ENCODE results near the gene AIFM1. TPM values are rescaled to one million over a fixed set of nuclear protein-coding genes. Genes with fewer than 3 reads are reported as not detected.

AIFM1 gene
- total and polyA plus RNA-seq, 4 donors: 14.4 to 35.8 (median 31.2) TPM

DNA sequence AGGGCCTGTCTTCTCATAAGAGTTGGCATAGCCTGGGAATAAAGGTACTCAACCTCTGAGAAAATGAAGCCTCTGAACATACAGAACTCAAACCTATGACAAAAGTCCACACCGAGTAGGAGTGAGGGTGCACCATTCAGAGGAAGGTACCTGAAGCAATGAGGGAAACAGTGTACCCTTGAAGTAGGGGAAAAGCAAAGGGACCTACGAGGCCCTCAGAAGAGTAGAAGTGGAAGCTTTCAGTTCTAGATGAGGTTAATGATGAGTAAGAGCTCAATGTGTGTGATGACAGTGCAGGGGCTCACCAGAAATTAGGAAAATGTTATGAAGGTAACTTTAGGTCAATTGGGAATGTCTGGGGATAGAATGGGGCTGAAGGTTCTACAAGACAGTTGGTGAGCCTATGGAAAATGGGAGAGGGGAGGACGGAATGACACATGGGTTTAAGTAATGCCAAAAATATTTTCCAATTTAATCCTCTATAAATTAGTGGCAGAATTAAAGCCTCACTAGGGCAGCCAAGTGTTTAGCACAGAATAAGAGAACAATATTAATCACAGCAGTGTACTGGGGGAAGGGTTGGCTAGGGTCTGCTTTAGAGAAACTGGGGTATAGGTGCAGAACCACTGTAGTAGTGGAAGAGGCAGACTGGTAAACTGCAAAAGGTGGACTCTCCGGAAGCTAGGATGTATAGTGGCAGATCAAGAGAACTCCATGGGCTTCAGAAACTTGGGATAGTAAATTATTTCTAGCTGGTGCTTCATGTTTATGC is 46.0 kb upstream of the AIFM1 start:
- Histone ChIP-seq H3K9ac (ENCODE audit: insufficient read depth in 1 of 2, low read length in 2 of 2) (no peak overlapping the region), H3K4me3 (no peak overlapping the region), H3K27me3 (ENCODE audit: control insufficient read depth in 3 of 3, insufficient read depth in 3 of 3, low read length in 2 of 3) (no peaks in the 10 kb centered on the region), H3K36me3 (ENCODE audit: control insufficient read depth in 4 of 4, insufficient read depth in 4 of 4, low read length in 4 of 4) (peaks cover 0 to 4% (median 2%) of the 10 kb centered on the region in 4 donors), H3K9me3 (ENCODE audit: control insufficient read depth in 4 of 4, insufficient read depth in 3 of 4, low read length in 3 of 4) (no peaks in the 10 kb centered on the region), H3K4me1 (ENCODE audit: control insufficient read depth in 5 of 5, insufficient read depth in 5 of 5, low read length in 5 of 5) (no peaks in the 10 kb centered on the region), H3K27ac (ENCODE audit: low read depth in 1 of 2, low read length in 1 of 2) (no peak overlapping the region)
- no peak for ATAC-seq (ENCODE audit: insufficient read depth, low FRiP score)
- no peak for DNase-seq
- WGBS, 2 donors: 73 to 92% methylated on average over 4 of the region's 4 CpGs
- TF ChIP-seq CTCF (IDR thresholded peaks at IDR 0.05; ENCODE audit: control extremely low read depth, extremely low read depth): no peak

GRCh38 chrX:130204647-130205046 is 39.0 kb upstream of the AIFM1 start:
- no peak overlapping the region for H3K4me3 ChIP-seq
- ATAC-seq (ENCODE audit: insufficient read depth, low FRiP score): no peak
- H3K9me3 ChIP-seq (ENCODE audit: control insufficient read depth in 4 of 4, insufficient read depth in 3 of 4, low read length in 3 of 4): no peaks in the 10 kb centered on the region
- 71 to 93% methylated on average over 1 of the region's 1 CpG for WGBS, 2 donors
- peaks cover 0 to under 1% (median 0%) of the 10 kb centered on the region in 3 donors for H3K27me3 ChIP-seq (ENCODE audit: control insufficient read depth in 3 of 3, insufficient read depth in 3 of 3, low read length in 2 of 3)
- no peak for DNase-seq
- no peak overlapping the region for H3K27ac ChIP-seq (ENCODE audit: low read depth in 1 of 2, low read length in 1 of 2)
- no peaks in the 10 kb centered on the region for H3K4me1 ChIP-seq (ENCODE audit: control insufficient read depth in 5 of 5, insufficient read depth in 5 of 5, low read length in 5 of 5)
- H3K36me3 ChIP-seq (ENCODE audit: control insufficient read depth in 4 of 4, insufficient read depth in 4 of 4, low read length in 4 of 4): peaks cover 0 to 3% (median 1%) of the 10 kb centered on the region in 4 donors
- no peak for TF ChIP-seq CTCF (IDR thresholded peaks at IDR 0.05; ENCODE audit: control extremely low read depth, extremely low read depth)
- H3K9ac ChIP-seq (ENCODE audit: insufficient read depth in 1 of 2, low read length in 2 of 2): no peak overlapping the region

- Histone ChIP-seq H3K27me3 (ENCODE audit: control insufficient read depth in 3 of 3, insufficient read depth in 3 of 3, low read length in 2 of 3) (peaks cover 0 to 6% (median 4%) of the 10 kb centered on the region in 3 donors), H3K9me3 (ENCODE audit: control insufficient read depth in 4 of 4, insufficient read depth in 3 of 4, low read length in 3 of 4) (no peaks in the 10 kb centered on the region), H3K4me1 (ENCODE audit: control insufficient read depth in 5 of 5, insufficient read depth in 5 of 5, low read length in 5 of 5) (no peaks in the 10 kb centered on the region), H3K9ac (ENCODE audit: insufficient read depth in 1 of 2, low read length in 2 of 2) (no peak overlapping the region), H3K27ac (ENCODE audit: low read depth in 1 of 2, low read length in 1 of 2) (no peak overlapping the region), H3K36me3 (ENCODE audit: control insufficient read depth in 4 of 4, insufficient read depth in 4 of 4, low read length in 4 of 4) (no peaks in the 10 kb centered on the region), H3K4me3 (no peak overlapping the region)
- DNase-seq (no peak), ATAC-seq (ENCODE audit: insufficient read depth, low FRiP score) (no peak)
- WGBS, 2 donors: 61 to 84% methylated on average over 5 of the region's 5 CpGs
- no peak for TF ChIP-seq CTCF (IDR thresholded peaks at IDR 0.05; ENCODE audit: control extremely low read depth, extremely low read depth)
Observed at GRCh38 chrX:130197464-130197863, 31.8 kb upstream of the AIFM1 start.

All from lung (tissue), 12 donors.